GM20000 (cell line): ENCODE measurements around the gene ANTXR1.

ENCODE experiments used
- DNase-seq: peaks from one replicate; pipeline ENCODE4 v3.0.0; 2012; ENCODE audit warnings: low spot score
- CTCF ChIP-seq: IDR thresholded peaks from 2 replicates; pipeline ENCODE4 v1.5.1; 2012; ENCODE audit warnings: mild to moderate bottlenecking, control low read depth; ENCODE audit errors: extremely low read depth, missing control alignments

The ANTXR1 gene

GRCh38 chr2:69177063-69177771 lies 164.2 kb downstream of the ANTXR1 start:
- DNase-seq = no peak
- TF ChIP-seq CTCF = no peak

GRCh38 chr2:69177785-69178636 lies 165.0 kb downstream of the ANTXR1 start:
- TF ChIP-seq CTCF = no peak
- no peak for DNase-seq

GRCh38 chr2:69178756-69179155 lies 165.8 kb downstream of the ANTXR1 start:
- no peak for DNase-seq
- TF ChIP-seq CTCF = no peak

- no peak for TF ChIP-seq CTCF
- DNase-seq = no peak
Measured at GRCh38 chr2:69180227-69180626, 167.2 kb downstream of the ANTXR1 start.

GRCh38 chr2:69180974-69181373 lies 168.0 kb downstream of the ANTXR1 start:
- no peak for DNase-seq
- no peak for TF ChIP-seq CTCF

- DNase-seq = no peak
- TF ChIP-seq CTCF = no peak
Measured at GRCh38 chr2:69181806-69182427, 168.9 kb downstream of the ANTXR1 start.

GRCh38 chr2:69183659-69184058 lies 170.7 kb downstream of the ANTXR1 start:
- no peak for DNase-seq
- TF ChIP-seq CTCF = no peak
